GM06990 (cell line): ENCODE data around the gene SAMD11.

Experiments
- DNase-seq: peaks from one replicate; pipeline ENCODE4 v3.0.0-alpha.2; 2011; ENCODE audit not compliant: insufficient read length; ENCODE audit errors: extremely low read depth
- H3K27me3 ChIP-seq: replicated peaks from 2 replicates; pipeline ENCODE4 v1.6.0; 2011; ENCODE audit warnings: low read length; ENCODE audit not compliant: control insufficient read depth, insufficient read depth
- H3K36me3 ChIP-seq: 2 replicates; pipeline ENCODE4 v1.5.1; 2011; ENCODE audit warnings: low read length; ENCODE audit not compliant: control insufficient read depth, insufficient read depth
- H3K4me3 ChIP-seq: replicated peaks from 2 replicates; pipeline ENCODE4 v1.5.1; 2011; ENCODE audit warnings: low read depth, mild to moderate bottlenecking, control low read depth, low read length
- TF ChIP-seq, protein P1 (sequence below): IDR thresholded peaks from 2 replicates; pipeline ENCODE4 v1.5.1; 2011; ENCODE audit warnings: low read length, control low read depth, mild to moderate bottlenecking, inconsistent platforms; ENCODE audit not compliant: insufficient read depth, poor library complexity, severe bottlenecking

The SAMD11 gene

GRCh38 chr1:951364-951763, 27.6 kb downstream of the SAMD11 start:
- Histone ChIP-seq H3K27me3 (no peaks in the 10 kb centered on the region), H3K36me3 (peaks cover 59% of the 10 kb centered on the region), H3K4me3 (no peak overlapping the region)
- DNase-seq, result no peak
- TF ChIP-seq, protein P1, sequence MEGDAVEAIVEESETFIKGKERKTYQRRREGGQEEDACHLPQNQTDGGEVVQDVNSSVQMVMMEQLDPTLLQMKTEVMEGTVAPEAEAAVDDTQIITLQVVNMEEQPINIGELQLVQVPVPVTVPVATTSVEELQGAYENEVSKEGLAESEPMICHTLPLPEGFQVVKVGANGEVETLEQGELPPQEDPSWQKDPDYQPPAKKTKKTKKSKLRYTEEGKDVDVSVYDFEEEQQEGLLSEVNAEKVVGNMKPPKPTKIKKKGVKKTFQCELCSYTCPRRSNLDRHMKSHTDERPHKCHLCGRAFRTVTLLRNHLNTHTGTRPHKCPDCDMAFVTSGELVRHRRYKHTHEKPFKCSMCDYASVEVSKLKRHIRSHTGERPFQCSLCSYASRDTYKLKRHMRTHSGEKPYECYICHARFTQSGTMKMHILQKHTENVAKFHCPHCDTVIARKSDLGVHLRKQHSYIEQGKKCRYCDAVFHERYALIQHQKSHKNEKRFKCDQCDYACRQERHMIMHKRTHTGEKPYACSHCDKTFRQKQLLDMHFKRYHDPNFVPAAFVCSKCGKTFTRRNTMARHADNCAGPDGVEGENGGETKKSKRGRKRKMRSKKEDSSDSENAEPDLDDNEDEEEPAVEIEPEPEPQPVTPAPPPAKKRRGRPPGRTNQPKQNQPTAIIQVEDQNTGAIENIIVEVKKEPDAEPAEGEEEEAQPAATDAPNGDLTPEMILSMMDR, result no peak

DNA sequence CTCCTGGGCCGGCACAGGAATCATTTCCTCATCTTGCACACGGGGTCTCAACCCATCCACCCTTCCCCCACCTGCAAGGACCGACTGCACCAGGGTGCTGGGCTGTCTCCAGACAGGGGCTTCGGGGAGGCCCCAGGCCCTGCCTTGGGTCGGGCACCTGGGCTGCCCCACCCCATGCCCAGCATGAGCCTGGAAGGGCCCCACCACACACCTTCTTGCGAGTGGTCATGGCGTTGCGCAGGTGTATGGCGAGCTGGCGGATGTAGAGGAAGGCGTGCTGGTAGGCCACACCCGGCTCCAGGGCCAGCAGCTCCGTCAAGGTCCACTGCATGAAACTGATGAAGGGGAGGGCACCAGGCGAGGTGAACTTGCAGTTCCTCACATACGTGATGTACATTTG, 28.5 kb downstream of the SAMD11 start:
- peaks cover 62% of the 10 kb centered on the region for H3K36me3 ChIP-seq
- no peak overlapping the region for H3K4me3 ChIP-seq
- DNase-seq, result no peak
- TF ChIP-seq, protein P1, result no peak
- H3K27me3 ChIP-seq, result no peaks in the 10 kb centered on the region

DNA sequence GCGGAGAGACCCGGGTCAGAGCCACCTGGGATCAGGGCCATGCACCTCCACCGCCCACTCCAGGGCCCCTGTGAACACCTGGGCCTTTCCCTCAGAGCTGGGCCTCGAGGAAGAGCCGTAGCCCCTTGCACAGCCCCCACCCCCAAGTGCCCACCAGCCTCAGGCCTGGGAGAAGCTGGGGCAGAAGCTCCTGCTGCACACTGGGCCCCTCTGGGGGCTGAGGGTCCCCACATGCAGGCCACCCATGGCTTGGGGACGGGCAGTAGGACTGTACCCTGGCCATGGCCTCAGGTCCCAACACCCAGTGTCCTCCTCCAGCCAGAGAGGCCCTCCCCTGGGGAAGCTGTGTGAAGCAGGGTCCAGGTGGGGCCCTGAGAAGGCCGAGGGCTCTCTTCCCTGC, 28.9 kb downstream of the SAMD11 start:
- Histone ChIP-seq H3K27me3 (no peaks in the 10 kb centered on the region), H3K4me3 (no peak overlapping the region), H3K36me3 (peaks cover 59% of the 10 kb centered on the region)
- no peak for DNase-seq
- TF ChIP-seq, protein P1, result no peak

- no peaks in the 10 kb centered on the region for H3K27me3 ChIP-seq
- TF ChIP-seq, protein P1, result no peak
- DNase-seq, result no peak
- no peak overlapping the region for H3K4me3 ChIP-seq
- H3K36me3 ChIP-seq, result peaks cover 49% of the 10 kb centered on the region
Measured at GRCh38 chr1:953524-954320, 30.0 kb downstream of the SAMD11 start.

DNA sequence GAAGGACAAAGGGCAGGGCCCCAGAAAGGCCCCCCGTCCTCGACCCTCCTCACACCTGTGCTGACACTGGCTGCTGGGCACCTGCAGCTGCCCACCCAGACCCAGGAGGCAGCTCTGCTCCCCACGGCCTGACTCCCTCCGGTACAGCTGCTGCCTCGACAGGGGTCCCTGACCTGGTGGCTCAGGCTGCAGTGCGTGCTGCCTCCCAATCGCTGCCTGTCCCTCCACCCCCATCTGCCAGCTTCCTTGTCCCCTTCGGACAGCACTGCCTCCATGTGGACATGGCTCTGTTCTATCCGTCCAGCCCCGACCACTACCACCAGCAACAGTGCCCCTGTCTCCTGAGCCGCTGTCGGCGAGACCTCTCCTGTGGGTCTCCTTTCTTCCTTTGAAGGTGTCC, 31.2 kb downstream of the SAMD11 start:
- H3K27me3 ChIP-seq, result no peaks in the 10 kb centered on the region
- H3K4me3 ChIP-seq, result no peak overlapping the region
- H3K36me3 ChIP-seq, result peaks cover 42% of the 10 kb centered on the region
- TF ChIP-seq, protein P1, result no peak
- DNase-seq, result no peak
